Measurements from ENCODE around the gene MMAB.
A peak's percentile ranks its signal among the peaks of the same experiment; 100 is the strongest.

Gene MMAB

GRCh38 chr12:109573029-109573913, at the start of gene MMAB, which contains the start of gene MVK:
Gene MMAB (minus strand): TSS chr12:109573504. CDS start chr12:109573480, 24 bp downstream.
Gene MVK (plus strand): TSS chr12:109573794. CDS start chr12:109574823, 1,029 bp downstream.
- H3K4me3 ChIP-seq (ENCODE audit: low read length), result peak within 1 kb of the TSS; percentile 85
- DNase-seq (ENCODE audit: low read depth), result peak; percentile 100
- TF ChIP-seq CTCF (IDR thresholded peaks at IDR 0.05; ENCODE audit: insufficient read depth, low read depth, low read length, missing control alignments), result no peak

GRCh38 chr12:109621901-109622364, 48.6 kb upstream of the MMAB start:
- H3K4me3 ChIP-seq (ENCODE audit: low read length), result no peak overlapping the region
- DNase-seq (ENCODE audit: low read depth), result no peak
- no peak for TF ChIP-seq CTCF (IDR thresholded peaks at IDR 0.05; ENCODE audit: insufficient read depth, low read depth, low read length, missing control alignments)

GRCh38 chr12:109621211-109621694, 47.9 kb upstream of the MMAB start:
- peak; percentile 23 for DNase-seq (ENCODE audit: low read depth)
- H3K4me3 ChIP-seq (ENCODE audit: low read length), result no peak overlapping the region
- TF ChIP-seq CTCF (IDR thresholded peaks at IDR 0.05; ENCODE audit: insufficient read depth, low read depth, low read length, missing control alignments), result no peak

GRCh38 chr12:109619002-109619604, 45.8 kb upstream of the MMAB start:
- no peak overlapping the region for H3K4me3 ChIP-seq (ENCODE audit: low read length)
- TF ChIP-seq CTCF (IDR thresholded peaks at IDR 0.05; ENCODE audit: insufficient read depth, low read depth, low read length, missing control alignments), result no peak
- DNase-seq (ENCODE audit: low read depth), result no peak

GRCh38 chr12:109618082-109618481, 44.8 kb upstream of the MMAB start:
- no peak for DNase-seq (ENCODE audit: low read depth)
- no peak overlapping the region for H3K4me3 ChIP-seq (ENCODE audit: low read length)
- TF ChIP-seq CTCF (IDR thresholded peaks at IDR 0.05; ENCODE audit: insufficient read depth, low read depth, low read length, missing control alignments), result no peak

- no peak for DNase-seq (ENCODE audit: low read depth)
- no peak overlapping the region for H3K4me3 ChIP-seq (ENCODE audit: low read length)
- TF ChIP-seq CTCF (IDR thresholded peaks at IDR 0.05; ENCODE audit: insufficient read depth, low read depth, low read length, missing control alignments), result no peak
Observed at GRCh38 chr12:109617491-109617890, 44.2 kb upstream of the MMAB start.

All from epithelial cell of esophagus (primary cell).